C4-2B (cell line): ENCODE measurements around the gene SLC3A2.
"Not testable (repeated sequence)": the region's sequence is repeated elsewhere in the genome, so short reads cannot be mapped to it uniquely, and the experiment has no call there.

Experiments used
- ZFX ChIP-seq: fragments of 450-650 bp; IDR thresholded peaks from 2 replicates; pipeline ENCODE4 v1.6.1; 2017
- TF ChIP-seq, protein P1 (sequence below): fragments of 450-650 bp; conservative IDR thresholded peaks from 2 replicates; pipeline ENCODE4 v1.5.1; 2017; ENCODE audit warnings: mild to moderate bottlenecking

DNA sequence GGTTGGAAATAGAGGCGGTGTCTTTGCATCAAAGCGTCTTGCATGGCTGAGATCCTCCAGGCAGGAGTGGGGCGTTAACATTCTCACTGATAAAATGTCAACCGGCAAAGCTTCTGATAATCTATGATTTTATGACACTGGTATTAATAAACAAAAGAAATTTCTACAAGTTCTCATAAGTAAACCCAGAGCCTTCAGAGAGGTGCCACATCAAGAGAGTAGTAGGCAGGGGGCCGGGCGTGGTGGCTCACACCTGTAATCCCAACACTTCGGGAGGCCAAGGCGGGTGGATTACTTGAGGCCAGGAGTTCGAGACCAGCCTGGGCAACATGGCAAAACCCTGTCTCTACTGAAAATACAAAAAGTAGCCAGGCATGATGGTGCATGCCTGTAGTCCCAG, 37.8 kb upstream of the SLC3A2 start:
- TF ChIP-seq, protein P1, sequence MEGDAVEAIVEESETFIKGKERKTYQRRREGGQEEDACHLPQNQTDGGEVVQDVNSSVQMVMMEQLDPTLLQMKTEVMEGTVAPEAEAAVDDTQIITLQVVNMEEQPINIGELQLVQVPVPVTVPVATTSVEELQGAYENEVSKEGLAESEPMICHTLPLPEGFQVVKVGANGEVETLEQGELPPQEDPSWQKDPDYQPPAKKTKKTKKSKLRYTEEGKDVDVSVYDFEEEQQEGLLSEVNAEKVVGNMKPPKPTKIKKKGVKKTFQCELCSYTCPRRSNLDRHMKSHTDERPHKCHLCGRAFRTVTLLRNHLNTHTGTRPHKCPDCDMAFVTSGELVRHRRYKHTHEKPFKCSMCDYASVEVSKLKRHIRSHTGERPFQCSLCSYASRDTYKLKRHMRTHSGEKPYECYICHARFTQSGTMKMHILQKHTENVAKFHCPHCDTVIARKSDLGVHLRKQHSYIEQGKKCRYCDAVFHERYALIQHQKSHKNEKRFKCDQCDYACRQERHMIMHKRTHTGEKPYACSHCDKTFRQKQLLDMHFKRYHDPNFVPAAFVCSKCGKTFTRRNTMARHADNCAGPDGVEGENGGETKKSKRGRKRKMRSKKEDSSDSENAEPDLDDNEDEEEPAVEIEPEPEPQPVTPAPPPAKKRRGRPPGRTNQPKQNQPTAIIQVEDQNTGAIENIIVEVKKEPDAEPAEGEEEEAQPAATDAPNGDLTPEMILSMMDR, result not testable (repeated sequence)
- not testable (repeated sequence) for TF ChIP-seq ZFX
